ENCODE data around the gene RNF2.

The RNF2 gene

DNA sequence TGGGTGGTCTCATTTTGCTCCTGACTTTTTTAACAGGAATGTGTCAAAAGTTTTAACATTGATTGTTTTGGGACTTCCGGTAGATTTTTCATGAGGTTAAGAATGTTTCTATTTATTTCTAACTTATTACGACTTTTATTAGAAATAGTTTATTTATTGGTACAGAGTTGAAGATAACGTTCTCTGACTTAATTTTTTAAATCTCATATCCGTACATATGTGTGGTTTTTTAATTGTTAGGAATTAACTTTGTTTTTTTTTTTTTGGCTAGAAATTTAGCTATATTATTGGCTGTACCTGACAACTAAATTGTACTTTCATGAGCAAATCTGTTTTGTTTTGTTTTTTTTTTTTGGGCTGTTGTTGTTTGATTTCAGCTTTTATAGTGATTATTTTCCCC, 32.0 kb downstream of the RNF2 start:
- DNase-seq (ENCODE audit: low read depth, low spot score), result no peak
- H3K4me3 ChIP-seq (ENCODE audit: low read length), result no peak overlapping the region

DNA sequence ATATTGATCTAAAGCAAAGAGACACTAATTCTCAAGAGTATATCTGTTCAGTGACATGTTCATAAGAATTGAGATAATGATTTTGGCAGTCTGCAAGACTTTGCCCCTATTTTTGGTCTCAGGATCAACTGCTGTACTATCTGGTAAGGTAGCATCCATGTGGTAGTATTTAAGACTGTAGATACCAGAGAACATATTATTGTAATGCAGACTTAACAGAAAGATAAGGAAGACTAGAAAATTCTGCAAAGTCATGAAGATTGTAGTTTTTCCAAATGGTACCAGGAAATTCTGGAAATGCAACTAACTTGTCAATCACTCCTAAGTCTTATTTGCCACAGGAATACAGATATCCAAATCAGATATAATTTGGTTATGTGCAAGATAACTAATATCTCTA, 35.1 kb downstream of the RNF2 start:
- no peak overlapping the region for H3K4me3 ChIP-seq (ENCODE audit: low read length)
- DNase-seq (ENCODE audit: low read depth, low spot score), result no peak

DNA sequence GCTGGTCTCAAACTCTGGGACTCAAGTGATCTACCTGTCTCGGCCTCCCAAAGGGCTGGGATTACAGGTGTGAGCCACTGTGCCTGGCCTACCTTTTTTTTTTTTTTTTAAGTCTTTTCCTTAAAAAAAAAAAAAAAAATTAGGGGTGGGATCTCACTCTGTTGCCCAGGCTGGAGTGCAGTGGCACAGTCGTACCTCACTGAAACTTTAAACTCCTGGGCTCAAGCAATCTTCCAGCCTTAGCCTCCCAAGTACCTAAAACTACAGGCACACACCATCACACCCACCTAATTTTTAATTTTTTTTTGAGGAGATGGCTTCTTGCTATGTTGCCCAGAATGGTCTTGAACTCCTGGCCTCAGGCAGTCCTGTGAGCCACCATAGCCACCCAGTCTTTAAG, 38.5 kb downstream of the RNF2 start:
- no peak for DNase-seq (ENCODE audit: low read depth, low spot score)
- no peak overlapping the region for H3K4me3 ChIP-seq (ENCODE audit: low read length)

DNA sequence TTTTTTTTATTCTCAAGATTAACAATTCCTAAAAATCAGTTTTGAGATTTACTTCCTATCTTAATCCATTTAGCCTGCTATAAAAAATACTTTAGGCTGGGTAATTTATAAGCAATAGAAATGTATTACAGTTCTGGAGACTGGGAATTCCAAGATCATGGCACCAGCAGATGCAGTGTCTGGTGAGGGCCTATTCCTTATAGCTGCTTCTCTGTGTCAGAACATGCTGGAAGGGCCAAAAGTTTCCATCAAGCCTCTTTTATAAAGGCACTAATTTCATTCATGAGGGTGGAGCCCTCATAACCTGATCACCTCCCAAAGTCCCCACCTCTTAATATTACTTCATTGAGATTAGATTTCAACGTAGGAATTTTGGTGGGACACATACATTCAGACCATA, 41.7 kb downstream of the RNF2 start:
- DNase-seq (ENCODE audit: low read depth, low spot score), result no peak
- H3K4me3 ChIP-seq (ENCODE audit: low read length), result no peak overlapping the region

DNA sequence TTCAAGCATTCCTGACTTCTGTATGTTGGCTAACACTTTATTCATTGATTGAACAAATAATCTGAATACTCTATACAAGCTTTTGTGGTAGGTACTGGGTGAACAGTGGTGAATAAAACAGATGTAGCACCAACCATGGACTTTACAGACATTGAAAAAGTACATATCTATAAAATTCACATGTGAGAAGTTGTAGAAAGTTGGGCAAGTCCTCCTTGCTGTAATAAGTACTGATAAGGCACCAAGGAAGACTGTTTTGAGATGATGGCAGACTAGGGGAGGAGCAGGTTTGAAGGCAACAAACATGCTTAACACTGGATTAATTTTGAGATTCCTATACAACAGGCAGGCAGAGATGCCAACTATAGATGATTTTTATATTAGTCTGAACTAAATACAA, 42.4 kb downstream of the RNF2 start:
- no peak overlapping the region for H3K4me3 ChIP-seq (ENCODE audit: low read length)
- DNase-seq (ENCODE audit: low read depth, low spot score), result no peak

DNA sequence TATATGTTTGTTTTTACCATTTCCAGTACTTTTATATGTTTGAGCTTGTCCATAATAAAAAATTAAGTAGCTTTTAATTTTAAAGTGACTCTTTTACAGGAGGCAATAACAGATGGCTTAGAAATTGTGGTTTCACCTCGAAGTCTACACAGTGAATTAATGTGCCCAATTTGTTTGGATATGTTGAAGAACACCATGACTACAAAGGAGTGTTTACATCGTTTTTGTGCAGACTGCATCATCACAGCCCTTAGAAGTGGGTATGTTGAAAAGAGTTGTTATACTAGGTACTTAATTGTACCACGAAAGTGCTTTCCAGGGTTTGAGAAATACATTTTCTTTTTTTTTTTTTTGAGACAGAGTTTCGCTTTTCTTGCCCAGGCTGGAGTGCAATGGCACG, 46.1 kb downstream of the RNF2 start:
- no peak overlapping the region for H3K4me3 ChIP-seq (ENCODE audit: low read length)
- no peak for DNase-seq (ENCODE audit: low read depth, low spot score)

DNA sequence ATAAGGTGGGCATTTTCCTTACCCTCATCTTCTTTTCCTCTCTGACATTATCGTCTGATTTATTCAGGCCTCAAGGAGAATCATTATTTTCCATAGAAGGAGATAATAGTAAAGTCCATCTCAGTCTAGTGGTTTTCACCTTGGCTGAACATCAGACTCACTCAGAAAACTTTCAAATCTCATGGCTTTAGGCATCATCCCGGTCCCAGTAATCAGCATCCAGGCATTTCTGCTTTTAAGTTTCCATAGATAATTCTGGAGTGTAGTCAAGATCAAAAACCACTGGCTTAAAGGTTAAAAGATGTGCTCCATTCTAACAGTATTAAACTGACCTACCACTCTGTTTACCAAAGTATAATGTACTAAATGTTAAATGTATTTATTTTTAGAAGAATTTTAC, 49.4 kb downstream of the RNF2 start:
- no peak overlapping the region for H3K4me3 ChIP-seq (ENCODE audit: low read length)
- no peak for DNase-seq (ENCODE audit: low read depth, low spot score)

DNA sequence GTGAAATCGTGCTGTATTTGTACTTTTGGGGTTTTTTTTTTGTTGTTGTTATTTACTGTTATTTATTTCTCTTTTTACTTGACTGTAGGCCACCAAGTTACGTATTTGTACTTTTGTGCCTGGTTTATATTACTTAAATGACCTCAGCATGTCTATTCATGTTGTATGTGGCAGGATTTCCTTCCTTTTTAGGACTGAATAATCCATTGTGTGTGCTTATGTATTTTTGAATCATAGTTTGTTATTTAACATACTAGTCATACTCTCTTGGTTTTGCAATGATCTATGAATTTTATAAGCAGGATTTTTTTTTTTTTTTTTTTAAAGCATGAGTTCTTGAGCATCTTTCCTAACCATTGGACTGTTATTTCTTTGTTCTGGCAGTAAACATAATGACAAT, 51.2 kb downstream of the RNF2 start:
- no peak for DNase-seq (ENCODE audit: low read depth, low spot score)
- H3K4me3 ChIP-seq (ENCODE audit: low read length), result no peak overlapping the region

DNA sequence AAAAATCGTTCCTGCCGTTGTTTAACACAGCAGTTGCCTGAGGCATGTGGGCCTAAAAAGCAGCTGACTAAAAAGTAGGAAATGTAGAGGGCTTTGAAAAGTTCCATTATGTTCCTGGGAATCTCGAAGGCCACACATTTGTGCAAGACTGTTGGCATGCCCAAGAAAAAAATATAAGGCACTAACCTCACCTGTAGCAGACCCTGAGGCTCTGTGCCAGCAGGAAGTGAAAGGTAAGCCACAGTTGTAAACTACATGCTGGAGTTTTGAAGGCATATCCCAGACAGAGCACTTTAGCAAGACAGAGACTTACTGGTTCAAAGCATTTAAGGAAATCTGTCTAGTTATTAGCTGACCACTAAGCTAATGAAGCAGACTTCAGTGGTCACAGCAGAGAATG, 58.7 kb downstream of the RNF2 start:
- no peak for DNase-seq (ENCODE audit: low read depth, low spot score)
- H3K4me3 ChIP-seq (ENCODE audit: low read length), result no peak overlapping the region

DNA sequence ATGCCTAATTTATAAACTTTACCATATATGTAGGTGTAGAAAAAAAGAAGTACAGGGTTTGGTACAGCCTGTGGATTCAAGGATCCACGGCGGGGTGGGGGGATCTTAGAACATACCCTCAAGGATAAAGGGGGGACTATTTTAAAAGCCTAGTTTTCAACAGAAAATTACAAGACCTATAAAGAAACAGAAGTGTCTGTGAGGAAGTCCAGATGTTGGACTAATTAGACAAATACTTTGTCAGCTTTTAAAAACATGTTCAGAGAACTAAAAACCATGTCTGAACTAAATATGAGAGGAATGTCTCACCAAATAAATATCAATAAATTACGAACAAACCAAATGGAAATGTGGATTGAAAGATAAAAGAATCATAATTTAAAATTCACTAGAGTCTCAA, 59.8 kb downstream of the RNF2 start:
- no peak overlapping the region for H3K4me3 ChIP-seq (ENCODE audit: low read length)
- DNase-seq (ENCODE audit: low read depth, low spot score), result no peak

DNA sequence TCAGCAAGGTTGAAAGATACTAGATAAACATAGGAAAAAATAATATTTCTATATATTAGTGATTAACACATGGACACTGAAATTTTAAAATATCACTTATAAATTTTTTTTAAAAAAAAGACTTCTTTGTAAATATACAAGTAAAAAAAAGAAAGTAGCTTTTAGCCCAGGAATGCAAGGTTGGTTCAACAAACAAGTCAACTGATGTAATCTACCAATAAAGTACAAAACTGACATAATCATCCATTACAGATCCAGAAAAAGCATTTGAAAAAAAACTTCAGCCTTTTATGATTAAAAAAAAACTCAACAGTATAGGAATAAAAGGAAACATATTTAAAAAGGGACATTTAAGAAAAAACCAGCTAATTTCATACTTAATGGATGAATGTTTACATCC, 63.0 kb downstream of the RNF2 start:
- no peak for DNase-seq (ENCODE audit: low read depth, low spot score)
- H3K4me3 ChIP-seq (ENCODE audit: low read length), result no peak overlapping the region

DNA sequence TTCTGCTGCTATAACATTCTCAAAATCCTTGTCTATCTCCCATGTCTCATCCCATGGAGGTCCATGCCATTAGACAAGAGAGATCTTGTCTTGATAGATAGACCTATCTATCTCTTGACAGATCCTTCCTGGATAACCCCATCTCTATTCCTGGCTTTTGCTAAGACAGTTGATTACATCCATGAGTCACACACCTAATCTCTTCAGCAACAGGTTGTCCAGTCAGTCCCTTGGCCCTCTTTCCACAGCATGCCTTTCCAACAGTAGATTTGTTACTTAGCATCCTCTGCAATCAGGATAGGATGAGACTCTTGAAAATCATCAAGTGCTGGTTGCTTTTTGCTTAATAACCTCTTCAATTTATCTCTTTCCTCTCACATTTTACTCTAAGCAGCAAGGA, 64.8 kb downstream of the RNF2 start:
- DNase-seq (ENCODE audit: low read depth, low spot score), result no peak
- no peak overlapping the region for H3K4me3 ChIP-seq (ENCODE audit: low read length)

DNA sequence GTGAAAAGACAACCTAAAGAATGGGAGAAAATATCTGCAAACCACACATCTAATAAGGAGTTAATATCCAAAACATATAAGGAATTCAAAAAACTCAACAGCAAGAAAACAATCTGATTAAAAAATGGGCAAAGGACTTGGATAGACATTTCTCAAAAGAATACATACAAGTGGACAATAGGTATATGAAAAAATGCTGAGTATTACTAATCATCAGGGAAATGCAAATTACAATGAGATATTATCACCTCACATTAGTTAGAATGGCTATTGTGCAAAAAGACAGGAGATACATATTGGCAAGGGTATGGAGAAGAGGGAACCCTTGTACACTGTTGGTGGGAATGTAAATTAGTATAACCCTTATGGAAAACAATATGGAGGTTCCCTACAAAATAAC, 66.5 kb downstream of the RNF2 start:
- no peak overlapping the region for H3K4me3 ChIP-seq (ENCODE audit: low read length)
- DNase-seq (ENCODE audit: low read depth, low spot score), result no peak

DNA sequence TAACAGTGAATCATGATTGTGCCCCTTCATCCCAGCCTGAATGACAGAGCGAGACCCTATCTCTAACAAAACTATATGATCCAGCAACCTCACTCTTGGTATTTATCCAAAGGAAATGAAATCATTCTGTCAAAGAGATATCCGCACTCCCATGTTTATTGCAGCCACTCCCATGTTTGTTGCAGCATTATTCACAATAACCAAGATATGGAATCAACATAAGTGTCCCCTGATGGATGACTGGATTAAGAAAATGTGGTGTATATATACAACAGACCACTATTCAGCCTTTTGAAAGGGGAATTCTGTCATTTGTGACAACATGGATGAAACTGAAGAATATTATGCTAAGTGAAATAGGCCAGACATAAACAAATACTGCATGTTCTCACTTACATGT, 67.0 kb downstream of the RNF2 start:
- DNase-seq (ENCODE audit: low read depth, low spot score), result no peak
- H3K4me3 ChIP-seq (ENCODE audit: low read length), result no peak overlapping the region

DNA sequence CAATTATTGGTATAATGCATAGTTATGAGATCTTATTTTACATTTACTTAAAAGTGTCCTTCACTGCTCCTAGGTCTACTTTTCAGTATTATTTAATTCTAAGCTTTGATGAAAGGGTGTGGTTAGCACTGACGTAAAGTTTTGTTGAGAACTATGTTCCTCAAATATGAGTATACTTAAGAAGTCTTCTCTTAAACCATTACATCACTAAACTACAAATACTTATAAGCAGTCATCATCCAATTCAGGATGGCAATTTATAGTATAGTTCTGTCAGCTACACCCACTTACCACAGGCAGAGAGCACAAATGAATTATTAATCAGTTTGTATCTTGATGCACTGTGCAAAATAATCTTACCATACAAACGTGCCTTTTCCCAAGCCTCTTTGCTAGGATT, 84.3 kb downstream of the RNF2 start:
- no peak for DNase-seq (ENCODE audit: low read depth, low spot score)
- H3K4me3 ChIP-seq (ENCODE audit: low read length), result no peak overlapping the region

DNA sequence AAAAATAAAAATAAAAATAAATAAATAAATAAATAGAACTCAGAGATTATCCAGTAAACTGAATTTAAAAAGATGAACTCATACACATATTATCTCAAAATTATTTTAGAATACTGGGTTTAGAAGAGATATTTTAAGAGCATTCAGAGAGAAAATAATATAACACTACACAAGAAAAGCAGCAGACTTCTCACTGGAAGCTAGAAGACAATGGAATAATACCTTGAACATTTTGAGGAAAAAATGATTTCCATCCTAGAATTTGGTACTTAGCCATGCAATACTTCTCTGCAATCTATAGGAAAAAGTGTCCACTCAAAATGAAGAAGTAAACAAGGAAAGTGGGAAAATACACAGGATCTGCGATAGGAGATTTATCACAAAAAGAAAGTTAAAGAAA, 87.2 kb downstream of the RNF2 start:
- no peak overlapping the region for H3K4me3 ChIP-seq (ENCODE audit: low read length)
- DNase-seq (ENCODE audit: low read depth, low spot score), result no peak

DNA sequence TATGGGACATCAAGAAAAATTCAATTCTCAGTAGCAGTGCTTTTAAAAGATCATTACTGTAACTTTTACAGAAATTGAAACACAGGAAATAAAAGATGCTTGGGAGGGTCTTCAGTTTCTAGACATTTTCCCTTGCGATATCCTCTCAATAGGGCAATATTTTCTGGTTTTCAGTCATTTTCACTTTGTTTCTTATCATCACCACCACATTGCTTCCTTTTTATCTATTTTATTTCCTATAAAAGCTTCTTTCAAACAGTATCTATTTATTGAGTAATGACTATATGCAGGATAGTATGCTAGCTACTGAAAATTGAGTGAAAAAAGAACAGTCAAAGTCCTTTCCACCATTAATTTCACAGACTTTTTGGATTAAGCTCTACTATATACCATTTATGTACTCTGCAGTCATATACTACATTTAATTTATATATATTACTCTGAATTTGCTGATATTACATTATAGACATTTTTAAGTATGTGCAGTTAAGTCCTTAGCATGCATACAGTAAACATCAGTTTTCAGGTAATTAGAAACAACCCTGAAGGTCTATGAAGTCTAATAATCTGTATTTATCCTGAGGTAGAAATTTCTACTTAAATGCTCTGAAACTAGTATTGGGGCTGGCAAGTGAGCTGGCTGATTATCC, 92.7 kb downstream of the RNF2 start:
- H3K4me3 ChIP-seq (ENCODE audit: low read length), result no peak overlapping the region
- DNase-seq (ENCODE audit: low read depth, low spot score), result no peak

DNA sequence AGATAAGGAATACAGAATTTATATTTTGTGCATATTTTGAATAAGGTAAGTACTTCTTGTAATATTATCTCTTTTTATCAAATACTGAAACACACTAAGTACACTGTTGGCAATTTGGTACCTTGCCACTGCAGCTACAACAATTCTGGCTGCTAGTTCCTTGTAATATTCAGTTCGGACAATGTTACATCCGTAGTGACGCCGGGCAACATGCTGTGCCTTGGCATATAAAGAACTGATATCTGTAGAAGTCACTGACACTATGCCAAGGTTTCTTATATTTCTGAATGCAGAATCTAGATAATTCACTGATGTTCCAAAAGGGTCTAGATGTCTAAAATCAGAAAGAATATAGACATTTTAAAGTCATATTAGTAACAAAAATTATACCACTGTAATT, 93.9 kb downstream of the RNF2 start:
- DNase-seq (ENCODE audit: low read depth, low spot score), result no peak
- no peak overlapping the region for H3K4me3 ChIP-seq (ENCODE audit: low read length)

DNA sequence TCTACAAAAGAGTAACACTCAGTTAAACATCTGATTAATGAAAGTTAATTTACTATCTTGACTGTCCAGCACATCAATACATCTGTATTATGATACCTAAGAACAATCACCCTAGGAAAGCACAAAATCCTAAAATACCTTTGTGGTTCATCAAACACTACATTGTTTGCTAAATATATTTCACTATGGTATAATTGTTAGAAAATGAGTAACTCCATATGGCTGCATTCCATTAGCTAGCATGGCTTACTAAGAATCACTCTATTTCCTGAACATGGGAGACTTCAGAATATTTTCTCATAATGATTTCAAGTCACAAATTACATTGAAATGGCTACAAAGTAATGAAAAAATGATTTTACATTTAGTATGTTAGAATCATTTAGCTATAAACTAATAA, 98.9 kb downstream of the RNF2 start:
- no peak overlapping the region for H3K4me3 ChIP-seq (ENCODE audit: low read length)
- DNase-seq (ENCODE audit: low read depth, low spot score), result no peak

DNA sequence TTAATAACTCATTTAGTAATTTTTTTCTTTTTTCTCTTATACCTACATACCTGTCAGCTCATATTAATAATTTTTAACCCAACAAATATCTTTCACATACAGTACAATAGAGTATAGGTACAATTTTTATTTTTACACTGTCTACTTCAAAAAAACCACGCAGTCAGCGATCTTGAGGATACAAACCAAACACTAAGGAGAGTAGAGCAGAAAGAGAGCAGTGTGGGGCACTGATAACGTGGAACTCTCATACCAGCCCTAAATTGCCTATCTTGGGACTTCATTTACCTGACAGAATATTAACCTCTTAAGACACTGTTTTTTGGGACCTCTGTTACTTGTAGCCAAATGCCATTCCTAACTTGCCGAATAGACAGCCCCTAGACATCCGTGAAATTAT, 105.9 kb downstream of the RNF2 start:
- no peak overlapping the region for H3K4me3 ChIP-seq (ENCODE audit: low read length)
- no peak for DNase-seq (ENCODE audit: low read depth, low spot score)

Data from Jurkat, Clone E6-1 (cell line).